OCI-LY3 (cell line): ENCODE data around the gene ZFAND4.
"Not testable (repeated sequence)": the region's sequence is repeated elsewhere in the genome, so short reads cannot be mapped to it uniquely, and the experiment has no call there.

Source experiments
- H2AFZ ChIP-seq: fragments of 200-600, 300-600 bp; shearing (Covaris generic); 2 replicates; pipeline ENCODE4 v1.6.0; 2014; ENCODE audit warnings: antibody characterized with exemption, low read depth, low read length
- H3K27ac ChIP-seq: fragments of 200-600, 300-600 bp; sonication (generic); 2 replicates; pipeline ENCODE4 v1.5.1; 2014; ENCODE audit warnings: mild to moderate bottlenecking, low read length, moderate library complexity, mixed read lengths
- H3K27me3 ChIP-seq: fragments of 200-600, 300-600 bp; sonication (generic); 2 replicates; pipeline ENCODE4 v1.6.1; 2014; ENCODE audit warnings: low read depth, low read length, mixed read lengths
- H3K36me3 ChIP-seq: fragments of 200-600, 300-600 bp; sonication (generic); replicated peaks from 2 replicates; pipeline ENCODE3; 2014; ENCODE audit warnings: low read depth, low read length, mixed read lengths
- H3K4me1 ChIP-seq: fragments of 300-600, 200-600 bp; sonication (generic); 2 replicates; pipeline ENCODE4 v1.6.1; 2014; ENCODE audit warnings: low read length, mixed read lengths
- H3K4me2 ChIP-seq: fragments of 200-600, 300-600 bp; sonication (generic); 2 replicates; pipeline ENCODE4 v1.6.1; 2014; ENCODE audit warnings: low read length, mixed read lengths
- H3K4me3 ChIP-seq: fragments of 300-600, 200-600 bp; sonication (generic); 2 replicates; pipeline ENCODE4 v1.5.1; 2014; ENCODE audit warnings: antibody characterized with exemption, mild to moderate bottlenecking, low read length, moderate library complexity
- H3K79me2 ChIP-seq: fragments of 300-600, 200-600 bp; shearing (Covaris generic); 2 replicates; pipeline ENCODE4 v1.6.1; 2014; ENCODE audit warnings: mild to moderate bottlenecking, low read length, mixed read lengths
- H3K9ac ChIP-seq: fragments of 300-600, 200-600 bp; shearing (Covaris generic); 2 replicates; pipeline ENCODE4 v1.6.0; 2014; ENCODE audit warnings: mild to moderate bottlenecking, low read length, moderate library complexity
- H3K9me3 ChIP-seq: fragments of 200-600, 300-600 bp; shearing (Covaris generic); 2 replicates; pipeline ENCODE4 v1.6.1; 2014; ENCODE audit warnings: low read length, mixed read lengths; ENCODE audit not compliant: insufficient read depth
- H4K20me1 ChIP-seq: fragments of 200-600, 300-600 bp; sonication (generic); 2 replicates; pipeline ENCODE4 v1.6.1; 2016; ENCODE audit warnings: low read length, mixed read lengths; ENCODE audit not compliant: insufficient read depth
- CTCF ChIP-seq: fragments of 200-600, 300-600 bp; sonication (generic); IDR thresholded peaks from 2 replicates; pipeline ENCODE4 v1.5.1; 2014; ENCODE audit warnings: antibody characterized with exemption, low read length, low read depth
- EZH2phosphoT487 ChIP-seq: fragments of 200-600 bp; shearing (Covaris generic); IDR thresholded peaks from 2 replicates; pipeline ENCODE4 v1.6.1; 2018; ENCODE audit warnings: antibody characterized with exemption, mixed run types, low read depth

The ZFAND4 gene

GRCh38 chr10:45657033-45657926, 15.3 kb downstream of the ZFAND4 start:
- Histone ChIP-seq H4K20me1 (no peaks in the 10 kb centered on the region), H2AFZ (no peak overlapping the region), H3K9ac (no peak overlapping the region), H3K79me2 (no peaks in the 10 kb centered on the region), H3K9me3 (no peaks in the 10 kb centered on the region), H3K27ac (no peak overlapping the region), H3K4me2 (no peak overlapping the region), H3K27me3 (no peaks in the 10 kb centered on the region), H3K4me1 (no peaks in the 10 kb centered on the region), H3K4me3 (no peak overlapping the region), H3K36me3 (no peaks in the 10 kb centered on the region)
- TF ChIP-seq EZH2phosphoT487 (no peak), CTCF (no peak)

- Histone ChIP-seq H2AFZ (no peak overlapping the region), H3K4me1 (no peaks in the 10 kb centered on the region), H3K4me2 (no peak overlapping the region), H3K27me3 (no peaks in the 10 kb centered on the region), H3K36me3 (no peaks in the 10 kb centered on the region), H3K79me2 (no peaks in the 10 kb centered on the region), H3K9ac (no peak overlapping the region), H3K27ac (no peak overlapping the region), H3K4me3 (no peak overlapping the region), H3K9me3 (no peaks in the 10 kb centered on the region), H4K20me1 (no peaks in the 10 kb centered on the region)
- no peak for TF ChIP-seq EZH2phosphoT487
- no peak for TF ChIP-seq CTCF
Observed at GRCh38 chr10:45655219-45655618, 17.4 kb downstream of the ZFAND4 start.

GRCh38 chr10:45654753-45655141, 17.8 kb downstream of the ZFAND4 start:
- not testable (repeated sequence) for H4K20me1 ChIP-seq, H3K4me1 ChIP-seq, H3K27ac ChIP-seq, H3K9me3 ChIP-seq, H2AFZ ChIP-seq, H3K27me3 ChIP-seq, H3K4me3 ChIP-seq, H3K4me2 ChIP-seq, H3K9ac ChIP-seq, H3K36me3 ChIP-seq, H3K79me2 ChIP-seq

GRCh38 chr10:45653454-45653853, 19.1 kb downstream of the ZFAND4 start:
- no peaks in the 10 kb centered on the region for H3K27me3 ChIP-seq
- H3K79me2 ChIP-seq: no peaks in the 10 kb centered on the region
- H3K9ac ChIP-seq: no peak overlapping the region
- no peaks in the 10 kb centered on the region for H3K9me3 ChIP-seq
- H2AFZ ChIP-seq: no peak overlapping the region
- no peak overlapping the region for H3K27ac ChIP-seq
- TF ChIP-seq EZH2phosphoT487 (no peak), CTCF (no peak)
- H3K4me3 ChIP-seq: no peak overlapping the region
- H3K36me3 ChIP-seq: no peaks in the 10 kb centered on the region
- no peaks in the 10 kb centered on the region for H3K4me1 ChIP-seq
- no peak overlapping the region for H3K4me2 ChIP-seq
- no peaks in the 10 kb centered on the region for H4K20me1 ChIP-seq
